Panc1 (cell line): ENCODE results near the gene IL17RB. TPM values are rescaled to one million over a fixed set of nuclear protein-coding genes. Genes with fewer than 3 reads are reported as not detected.

ENCODE experiments used
- ATAC-seq: fragments of 200-7000 bp; cut with Tn5 transposase; 2 replicates; pipeline ENCODE4 v1.9.1; 2020; ENCODE audit warnings: mild to moderate bottlenecking, moderate library complexity
- BruUV-seq: library from RNA; stranded (reverse); fragments of 400-500 nt; replicated peaks from 2 replicates; lab custom pipeline; 2021; lab: Mats Ljungman, UMichigan
- CTCF ChIA-PET: fragments of 300-600 bp; sonication (Branson Sonifier 250); formaldehyde crosslinking; loops from one replicate; lab custom pipeline; 2022; ENCODE audit warnings: antibody characterized with exemption; lab: Charles Lee
- POLR2A ChIA-PET: fragments of 300-600 bp; sonication (Branson Sonifier 250); formaldehyde crosslinking; loops from one replicate; lab custom pipeline; 2022; ENCODE audit warnings: antibody characterized with exemption; lab: Charles Lee
- DNase-seq: peaks from one replicate; pipeline ENCODE4 v3.0.0-alpha.2; 2010; ENCODE audit warnings: low read depth, low spot score
- H3K27ac ChIP-seq: 2 replicates; pipeline ENCODE4 v1.5.1; 2011; ENCODE audit warnings: mild to moderate bottlenecking, low read length, inconsistent platforms
- H3K27me3 ChIP-seq: fragments of 200-500 bp; sonication (Bioruptor generic); 2 replicates; pipeline ENCODE4 v1.6.0; 2014; ENCODE audit warnings: low read length, inconsistent platforms; ENCODE audit not compliant: control insufficient read depth, insufficient read depth
- H3K36me3 ChIP-seq: fragments of 200-500 bp; sonication (Bioruptor generic); 2 replicates; pipeline ENCODE4 v1.5.1; 2014; ENCODE audit warnings: inconsistent platforms, mild to moderate bottlenecking, low read length, moderate library complexity; ENCODE audit not compliant: control insufficient read depth, insufficient read depth
- H3K4me1 ChIP-seq: 2 replicates; pipeline ENCODE4 v1.5.1; 2011; ENCODE audit warnings: inconsistent platforms, mild to moderate bottlenecking, low read length, moderate library complexity; ENCODE audit not compliant: control insufficient read depth, insufficient read depth
- H3K4me3 ChIP-seq, 2 experiments: 2 replicates each; pipeline ENCODE4 v1.5.1; 2011 to 2012; ENCODE audit warnings: low read depth in 2 of 2, low read length in 2 of 2, mild to moderate bottlenecking in 2 of 2, inconsistent platforms in 1 of 2, moderate library complexity in 1 of 2
- H3K9me3 ChIP-seq: fragments of 200-500 bp; sonication (Bioruptor generic); 2 replicates; pipeline ENCODE4 v1.5.1; 2014; ENCODE audit warnings: low read depth, mild to moderate bottlenecking, inconsistent platforms, low read length, moderate library complexity; ENCODE audit not compliant: control insufficient read depth, insufficient read depth
- POLR2AphosphoS5 ChIP-seq: IDR thresholded peaks from 2 replicates; pipeline ENCODE4 v1.6.1; 2012; ENCODE audit warnings: mild to moderate bottlenecking, low read depth, low read length, moderate library complexity
- REST ChIP-seq, 2 experiments: IDR thresholded peaks; 2 replicates each; pipeline ENCODE4 v1.6.1; 2011 to 2012; ENCODE audit warnings: low read depth in 2 of 2, control low read depth in 1 of 2, low read length in 1 of 2, mild to moderate bottlenecking in 1 of 2, moderate library complexity in 1 of 2; ENCODE audit not compliant: insufficient read depth in 1 of 2
- SIN3A ChIP-seq: IDR thresholded peaks from 2 replicates; pipeline ENCODE4 v1.6.1; 2012; ENCODE audit warnings: low read depth, mild to moderate bottlenecking, low read length, moderate library complexity, borderline replicate concordance; ENCODE audit not compliant: insufficient read depth
- TCF7L2 ChIP-seq: IDR thresholded peaks from 2 replicates; pipeline ENCODE4 v1.6.1; 2011; ENCODE audit warnings: mild to moderate bottlenecking, low read depth, low read length, inconsistent platforms
- in situ Hi-C: cut with HindIII; loops from 2 replicates; pipeline ENCODE4 v1.10.0; 2016; ENCODE audit warnings: low sequenced_read_pairs, low pct_unique_long_range_greater_than_20kb
- intact Hi-C: fragments of 100-400 bp; cut with micrococcal nuclease; formaldehyde crosslinking; loops from one replicate; pipeline ENCODE4 v1.10.0; 2022; ENCODE audit not compliant: unreplicated experiment
- total RNA-seq: library from RNA; stranded (reverse); gene quantifications from one replicate; pipeline ENCODE4 v1.2.1, GENCODE V29; 2021; ENCODE audit not compliant: unreplicated experiment
- TF ChIP-seq, protein P1 (sequence below): fragments of 450-650 bp; IDR thresholded peaks from 2 replicates; pipeline ENCODE4 v1.5.1; 2017; ENCODE audit warnings: mild to moderate bottlenecking

The IL17RB gene
- total RNA-seq, 1 experiment from 2014 or later, result 15.9 TPM

GRCh38 chr3:53815651-53816050 is 30.7 kb upstream of the IL17RB start:
- POLR2A ChIA-PET, result no interaction called here
- ATAC-seq (no peak), DNase-seq (no peak)
- H3K36me3 ChIP-seq, result peaks cover 2% of the 10 kb centered on the region; the same call in 1 of the 2 replicates
- CTCF ChIA-PET, result no interaction called here
- TSS peak; percentile 67 for BruUV-seq
- H3K27ac ChIP-seq, result no peak overlapping the region
- TF ChIP-seq TCF7L2, result no peak
- TF ChIP-seq, protein P1, sequence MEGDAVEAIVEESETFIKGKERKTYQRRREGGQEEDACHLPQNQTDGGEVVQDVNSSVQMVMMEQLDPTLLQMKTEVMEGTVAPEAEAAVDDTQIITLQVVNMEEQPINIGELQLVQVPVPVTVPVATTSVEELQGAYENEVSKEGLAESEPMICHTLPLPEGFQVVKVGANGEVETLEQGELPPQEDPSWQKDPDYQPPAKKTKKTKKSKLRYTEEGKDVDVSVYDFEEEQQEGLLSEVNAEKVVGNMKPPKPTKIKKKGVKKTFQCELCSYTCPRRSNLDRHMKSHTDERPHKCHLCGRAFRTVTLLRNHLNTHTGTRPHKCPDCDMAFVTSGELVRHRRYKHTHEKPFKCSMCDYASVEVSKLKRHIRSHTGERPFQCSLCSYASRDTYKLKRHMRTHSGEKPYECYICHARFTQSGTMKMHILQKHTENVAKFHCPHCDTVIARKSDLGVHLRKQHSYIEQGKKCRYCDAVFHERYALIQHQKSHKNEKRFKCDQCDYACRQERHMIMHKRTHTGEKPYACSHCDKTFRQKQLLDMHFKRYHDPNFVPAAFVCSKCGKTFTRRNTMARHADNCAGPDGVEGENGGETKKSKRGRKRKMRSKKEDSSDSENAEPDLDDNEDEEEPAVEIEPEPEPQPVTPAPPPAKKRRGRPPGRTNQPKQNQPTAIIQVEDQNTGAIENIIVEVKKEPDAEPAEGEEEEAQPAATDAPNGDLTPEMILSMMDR, result no peak
- no peak for TF ChIP-seq POLR2AphosphoS5
- TF ChIP-seq SIN3A, result no peak
- TF ChIP-seq REST (IDR thresholded peaks at IDR 0.05; ENCODE audit: insufficient read depth in 1 of 2, low read depth in 2 of 2, low read length in 1 of 2), result no peak
- H3K27me3 ChIP-seq, result no peaks in the 10 kb centered on the region
- no peak overlapping the region for H3K4me3 ChIP-seq
- in situ Hi-C loops (no loop called here), intact Hi-C loops (no loop called here)
- no peaks in the 10 kb centered on the region for H3K9me3 ChIP-seq
- no peaks in the 10 kb centered on the region for H3K4me1 ChIP-seq

DNA sequence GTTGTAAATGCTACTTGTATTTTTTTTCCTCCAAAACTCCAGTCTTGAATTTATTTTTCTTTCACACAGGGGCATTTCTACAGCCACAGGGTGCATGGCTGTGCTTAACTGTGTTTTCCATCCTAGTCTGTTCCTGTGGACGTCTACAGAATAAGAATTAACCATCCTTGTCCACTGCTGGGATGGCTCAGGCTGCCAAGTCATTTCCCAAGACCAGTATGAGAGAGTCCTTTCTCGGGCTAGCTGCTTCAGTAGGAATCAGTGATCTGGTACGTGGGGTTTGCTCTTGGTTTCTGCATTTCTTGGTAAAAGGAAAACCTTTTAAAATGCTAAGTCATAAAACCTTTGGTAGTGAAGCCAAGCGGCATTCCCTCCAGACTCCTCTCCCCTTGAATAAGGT is 29.9 kb upstream of the IL17RB start:
- ATAC-seq (no peak), DNase-seq (no peak)
- Histone ChIP-seq H3K4me1 (no peaks in the 10 kb centered on the region), H3K4me3 (no peak overlapping the region), H3K36me3 (peaks cover 2% of the 10 kb centered on the region; the same call in 1 of the 2 replicates), H3K9me3 (no peaks in the 10 kb centered on the region), H3K27me3 (no peaks in the 10 kb centered on the region), H3K27ac (no peak overlapping the region)
- POLR2A ChIA-PET, result interaction anchor here (0.6 kb wide), 1 partner anchor 26 kb away, joined by 3 read pairs; no protein-coding TSS in a partner anchor
- intact Hi-C loops, result no loop called here
- CTCF ChIA-PET, result no interaction called here
- in situ Hi-C loops, result no loop called here
- no TSS peak for BruUV-seq
- TF ChIP-seq SIN3A (no peak), REST (IDR thresholded peaks at IDR 0.05; ENCODE audit: insufficient read depth in 1 of 2, low read depth in 2 of 2, low read length in 1 of 2) (no peak), POLR2AphosphoS5 (no peak), TCF7L2 (no peak)
- TF ChIP-seq, protein P1, result no peak
